HG03280 (cell line): ENCODE results near the gene GRIN2C.

Source experiments
- ATAC-seq: cut with Tn5 transposase; IDR thresholded peaks from one replicate; pipeline ENCODE4 v1.9.1; 2021; ENCODE audit warnings: mild to moderate bottlenecking, moderate library complexity; ENCODE audit not compliant: unreplicated experiment

Gene GRIN2C

DNA sequence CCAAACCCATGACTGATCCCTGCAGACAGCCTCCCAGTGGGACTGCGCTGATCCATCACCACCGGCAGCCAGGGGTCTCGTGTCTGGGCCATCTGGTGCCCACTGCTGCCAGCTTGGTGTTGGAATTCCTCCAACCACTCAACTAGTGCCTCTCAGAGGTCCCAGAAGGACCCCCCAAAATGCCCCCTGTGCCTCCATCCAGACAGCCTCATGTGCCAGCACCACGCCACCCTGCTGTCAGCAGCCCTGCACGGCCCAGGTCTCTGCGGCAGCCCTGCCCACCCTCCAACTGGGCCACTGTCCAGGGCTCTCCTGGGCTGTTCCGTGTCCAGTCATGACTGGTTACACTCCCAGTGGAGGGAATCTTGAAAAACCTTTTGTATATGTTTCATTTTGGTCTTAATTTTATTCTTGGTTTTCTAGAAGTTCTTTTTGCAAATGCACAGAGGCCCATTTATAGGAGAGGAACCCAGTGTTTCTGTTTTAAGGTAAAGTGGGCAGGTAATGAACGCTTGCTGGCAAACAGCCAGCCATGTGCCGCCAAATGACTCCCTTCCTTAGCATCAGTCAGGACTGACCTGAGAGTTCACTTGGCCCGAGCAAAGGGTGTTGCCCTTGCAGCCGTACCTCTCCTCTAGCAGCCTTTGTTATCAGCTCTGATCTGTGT is 34.6 kb downstream of the GRIN2C start:
- ATAC-seq, result no peak

GRCh38 chr17:74822939-74823367 is 36.7 kb downstream of the GRIN2C start:
- ATAC-seq, result no peak

- ATAC-seq, result no peak
Observed at GRCh38 chr17:74822335-74822938, 37.2 kb downstream of the GRIN2C start.

DNA sequence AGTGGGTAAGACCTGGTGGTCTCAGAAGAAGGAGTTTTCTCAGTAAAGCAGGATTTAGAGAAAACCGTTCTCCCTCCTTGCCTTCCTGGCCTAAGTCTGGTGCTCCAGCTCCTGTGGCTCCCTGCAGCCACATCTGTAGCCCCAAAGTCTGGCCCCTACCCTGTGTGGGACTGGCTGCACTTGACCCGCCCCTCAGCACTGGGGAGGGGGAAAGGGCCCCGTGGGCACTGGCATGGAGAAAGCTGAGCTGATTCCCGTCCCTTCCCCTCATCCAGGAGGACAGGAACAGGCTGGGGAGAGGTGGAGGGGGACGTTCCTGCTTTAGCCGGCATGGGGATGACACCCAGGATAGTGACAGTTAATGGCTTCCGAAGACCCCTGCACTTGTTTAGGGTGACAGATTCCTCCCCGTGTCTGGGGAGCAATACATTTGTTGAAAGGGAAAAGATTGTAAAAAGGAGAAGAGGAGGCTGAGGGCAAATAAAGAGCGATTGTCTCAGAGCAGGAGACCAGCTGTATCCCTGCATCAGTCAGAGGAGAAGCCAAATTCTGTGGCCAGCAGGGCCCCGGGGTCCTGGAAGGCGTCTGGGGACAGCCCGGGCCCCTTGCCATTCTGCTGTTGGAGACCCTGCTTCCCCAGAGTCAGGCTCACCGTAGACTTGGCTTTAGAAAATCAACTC is 37.9 kb downstream of the GRIN2C start:
- ATAC-seq, result no peak

DNA sequence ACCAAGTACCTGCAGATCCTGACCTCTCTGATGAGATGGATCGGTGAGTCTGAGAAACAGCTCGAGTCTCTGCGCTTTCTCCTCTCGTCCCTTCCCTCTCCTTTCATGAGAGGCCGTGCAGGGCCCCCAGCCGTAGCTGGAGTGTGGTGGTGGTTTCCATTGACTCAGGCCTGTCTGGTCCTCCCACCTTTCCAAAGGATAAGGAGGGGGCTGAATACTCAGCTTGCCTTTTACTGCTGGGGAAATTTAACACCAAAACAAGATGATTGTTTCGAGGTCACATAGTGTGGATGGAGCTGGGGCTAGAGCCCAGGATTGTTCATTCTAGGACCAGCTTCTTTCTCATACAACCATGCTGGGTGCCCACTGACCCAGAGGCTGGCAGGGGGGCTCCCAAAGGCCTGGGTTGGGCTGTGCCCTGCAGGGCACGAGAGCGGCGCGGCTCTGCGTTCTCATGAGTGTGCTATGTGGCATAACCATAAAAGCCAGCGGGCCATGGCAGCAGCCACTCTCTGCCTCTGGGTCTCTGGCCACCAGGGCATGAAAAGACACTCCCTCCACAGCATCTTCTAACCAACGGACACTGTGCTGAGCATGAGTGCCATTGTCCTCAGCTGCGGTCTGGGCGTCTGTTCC is 39.8 kb downstream of the GRIN2C start:
- ATAC-seq, result no peak

DNA sequence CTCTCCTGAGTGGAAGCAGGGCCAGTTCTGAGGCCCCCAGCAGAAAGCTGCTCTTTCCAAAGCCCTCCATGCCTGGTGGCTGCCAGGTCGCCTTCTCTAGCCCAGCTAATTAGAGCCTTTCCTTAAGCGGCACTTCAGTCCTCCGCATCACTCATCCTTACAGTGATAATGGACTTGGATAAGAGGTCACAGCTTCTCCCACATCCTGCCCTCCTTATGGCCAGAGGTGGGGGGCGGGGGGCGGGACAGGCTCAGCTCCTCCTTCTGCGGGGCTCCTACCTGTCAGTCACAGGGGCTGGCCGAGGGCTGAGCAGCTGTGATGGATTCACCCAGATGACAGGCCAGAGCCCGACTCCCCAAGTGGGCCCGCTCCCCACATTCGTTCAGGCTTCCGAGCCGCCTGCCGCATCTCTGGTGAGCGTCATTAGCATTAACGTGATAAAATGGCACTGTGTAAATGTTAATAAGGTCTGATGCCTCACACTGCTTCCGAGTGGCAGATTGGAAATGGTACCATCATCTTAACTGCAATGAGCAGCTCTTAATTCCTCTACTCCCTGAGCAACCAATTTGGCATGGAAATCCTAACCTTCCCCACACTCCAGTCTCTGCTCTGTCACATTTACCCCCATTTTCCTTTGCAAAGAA is 41.3 kb downstream of the GRIN2C start:
- ATAC-seq, result no peak

GRCh38 chr17:74816905-74817620 is 42.6 kb downstream of the GRIN2C start:
- ATAC-seq, result no peak

DNA sequence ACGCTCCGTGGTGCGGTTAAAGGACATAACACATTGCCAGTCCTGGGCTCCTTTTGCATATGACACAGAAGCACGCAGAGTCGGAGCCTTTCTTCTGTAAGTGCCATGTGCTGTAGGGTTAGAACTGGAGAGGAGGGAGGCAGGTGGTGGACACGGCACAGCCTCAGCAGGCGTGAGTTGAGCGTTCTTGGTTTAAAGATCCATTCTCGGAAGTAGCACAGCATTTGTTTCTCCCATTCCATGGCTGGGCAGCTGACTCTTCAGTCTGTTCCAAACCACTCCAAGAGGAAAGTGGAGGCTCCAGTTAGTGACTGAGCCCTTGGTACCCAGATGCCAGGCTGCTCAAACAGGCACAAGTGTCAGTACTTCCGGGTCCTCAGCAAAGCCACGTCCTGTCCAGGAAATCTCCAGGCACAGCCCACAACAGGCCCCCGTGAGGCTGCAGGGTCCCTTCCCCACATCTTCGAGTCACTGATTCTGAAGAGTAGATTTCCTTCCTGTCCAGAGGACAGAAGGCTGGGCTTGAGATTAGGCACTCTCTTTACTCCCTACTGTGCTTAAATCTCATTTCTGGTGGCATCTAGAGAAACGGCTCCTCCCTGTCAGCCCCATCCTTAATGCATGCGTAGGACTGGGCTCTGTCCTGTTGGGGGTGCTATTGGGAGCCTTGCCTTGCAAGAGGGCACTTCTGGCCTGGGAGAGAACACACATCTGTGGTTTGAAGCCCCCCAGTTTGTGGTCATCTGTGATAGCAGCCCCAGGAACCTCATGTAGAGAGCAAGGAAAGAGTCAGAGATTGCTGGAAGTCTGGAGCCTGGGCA is 43.9 kb downstream of the GRIN2C start:
- ATAC-seq, result no peak

DNA sequence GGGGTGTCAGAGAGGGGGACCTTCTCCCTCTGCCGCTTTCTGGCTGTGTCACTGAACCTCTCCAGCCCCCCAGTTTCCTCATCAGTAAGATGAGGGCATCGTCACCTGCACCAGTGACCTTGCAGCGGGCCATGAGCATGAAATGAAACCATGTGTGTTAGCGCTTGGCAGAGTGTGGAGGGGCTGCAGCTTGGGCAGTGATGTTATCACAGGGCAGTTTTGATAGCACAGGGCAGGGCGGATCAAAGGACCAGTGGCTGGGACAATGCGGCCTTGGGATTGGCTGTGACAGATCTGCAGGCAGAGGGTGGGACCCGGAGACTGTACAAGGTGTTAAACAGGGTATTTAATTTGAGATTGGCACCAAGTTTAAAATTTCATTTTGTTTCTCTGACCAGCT is 44.6 kb downstream of the GRIN2C start:
- no peak for ATAC-seq

DNA sequence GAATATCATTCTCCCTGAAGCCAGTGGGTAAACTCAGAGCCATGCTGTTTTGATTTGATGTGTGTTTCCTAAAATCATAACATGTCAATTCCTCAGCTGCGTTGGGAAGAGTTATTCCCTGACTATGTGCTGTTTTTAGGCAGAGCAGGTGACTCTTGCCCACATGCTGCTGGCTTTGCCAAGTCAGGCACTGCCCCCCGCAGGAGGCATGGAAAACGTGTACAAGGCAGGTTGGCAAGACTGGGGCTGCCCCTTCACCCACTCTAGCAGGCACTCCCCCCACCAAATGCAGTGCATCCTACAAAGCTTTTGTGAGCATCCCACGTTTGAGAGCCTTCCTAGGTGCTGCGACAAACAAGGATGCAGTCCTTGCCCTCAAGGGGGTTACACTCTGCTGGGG is 45.2 kb downstream of the GRIN2C start:
- no peak for ATAC-seq

DNA sequence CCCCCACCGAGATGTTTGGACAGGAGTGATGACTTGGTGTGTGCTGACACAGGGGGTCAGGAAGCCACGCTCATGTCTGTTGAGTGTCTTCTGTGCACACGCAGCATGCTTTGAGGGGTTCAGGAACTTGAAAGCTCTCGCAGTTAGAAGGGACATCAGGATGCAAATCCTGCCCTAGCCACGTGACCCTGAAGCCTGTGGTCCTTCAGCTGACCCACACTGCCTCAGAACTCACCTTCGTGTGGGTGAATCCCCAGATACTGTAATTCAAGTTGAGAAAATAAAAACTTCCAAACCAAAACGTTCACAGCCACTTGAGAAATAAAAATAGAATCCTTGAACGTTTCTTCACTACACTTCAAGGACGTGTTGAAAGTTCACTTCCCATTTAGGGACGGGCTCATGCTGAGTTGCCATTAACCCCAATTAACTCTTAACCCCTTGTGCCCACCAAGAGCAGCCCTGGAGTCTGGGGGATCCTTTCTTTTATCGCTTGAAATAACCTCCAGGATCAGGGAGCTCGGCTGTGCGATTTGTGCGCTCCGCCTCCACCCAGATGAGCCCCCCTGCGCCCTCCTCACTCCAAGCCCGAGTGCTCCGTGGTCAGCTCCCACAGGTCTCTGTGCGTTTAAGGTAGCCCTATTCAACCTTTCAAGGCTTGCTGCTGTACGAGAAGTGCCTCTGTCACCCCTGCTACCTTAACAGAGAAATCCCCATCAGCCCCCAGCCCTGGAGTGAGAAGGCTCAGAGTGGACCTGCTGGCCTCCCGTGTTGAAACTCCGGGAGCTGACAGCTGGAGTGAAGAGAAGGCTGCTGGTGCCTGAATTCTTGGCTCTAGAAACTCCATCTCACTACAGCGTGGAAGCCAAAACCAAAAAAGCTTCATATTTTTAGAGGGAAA is 47.3 kb downstream of the GRIN2C start:
- no peak for ATAC-seq

DNA sequence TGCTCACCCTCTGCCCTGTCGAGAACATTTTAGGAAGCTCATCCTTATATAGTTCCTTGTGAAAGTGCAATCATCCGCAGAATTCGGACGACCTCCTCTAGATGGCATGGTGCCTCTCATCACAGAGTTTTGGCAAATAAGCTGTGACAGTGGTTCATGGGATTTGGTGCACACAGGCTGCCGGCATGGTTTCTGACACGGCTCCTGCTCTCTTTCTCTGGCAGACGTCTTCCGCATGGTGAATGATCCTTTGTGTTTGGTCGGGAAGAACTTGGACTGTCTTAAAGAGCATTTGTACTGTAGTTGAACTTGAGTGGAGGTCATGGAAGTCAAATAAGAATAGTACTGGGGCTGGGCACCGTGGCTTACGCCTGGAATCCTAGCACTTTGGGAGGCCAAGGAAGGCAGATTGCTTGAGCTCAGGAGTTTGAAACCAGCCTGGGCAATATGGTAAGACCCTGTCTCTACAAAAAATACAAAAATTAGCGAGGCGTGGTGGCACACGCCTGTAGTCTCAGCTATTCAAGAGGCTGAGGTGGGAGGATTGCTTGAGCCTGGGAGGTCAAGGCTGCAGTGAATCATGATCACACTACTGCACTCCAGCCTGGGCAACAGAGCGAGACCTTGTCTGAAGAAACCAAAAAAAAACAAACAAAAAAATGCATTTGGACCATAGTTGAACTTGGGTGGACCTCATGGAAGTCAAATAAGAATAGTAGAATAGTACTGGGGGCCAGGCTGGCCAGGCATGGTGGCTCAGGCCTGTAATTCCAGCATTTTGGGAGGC is 48.8 kb downstream of the GRIN2C start:
- ATAC-seq, result no peak

DNA sequence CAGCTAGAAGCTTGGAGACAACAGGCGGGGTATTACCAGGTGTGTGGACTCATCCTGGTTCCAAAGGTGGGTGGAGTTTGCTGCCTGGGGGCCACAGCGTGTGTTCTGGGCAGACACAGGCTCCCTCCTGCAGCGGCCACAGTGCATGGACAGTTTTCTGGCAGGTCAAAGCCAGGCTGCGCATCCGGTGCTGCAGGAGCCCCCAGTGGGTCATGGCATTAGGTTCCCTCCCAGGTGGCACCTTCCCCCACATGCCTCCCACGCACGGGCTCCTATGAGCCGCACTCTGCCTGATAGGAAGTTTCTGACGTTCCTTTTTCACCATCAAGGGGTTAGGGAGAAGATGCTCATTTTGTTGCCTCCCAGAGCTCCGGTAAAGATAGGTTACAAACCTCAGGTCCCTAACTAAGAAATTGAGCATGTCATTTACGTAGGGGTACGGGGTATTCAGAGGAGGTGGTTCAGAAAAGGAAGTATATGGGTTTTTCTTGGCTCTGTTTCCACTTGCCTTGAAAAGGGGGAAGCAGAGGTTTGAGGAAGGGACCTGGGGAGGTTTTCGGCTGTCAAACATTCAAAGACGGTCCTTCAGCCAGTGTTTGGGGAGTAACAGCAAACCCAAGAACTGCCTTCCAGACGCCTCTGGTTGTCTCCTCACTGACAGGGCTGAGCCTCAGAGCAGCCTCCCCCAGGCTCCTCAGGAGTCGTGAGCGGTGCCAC is 50.8 kb downstream of the GRIN2C start:
- no peak for ATAC-seq

- no peak for ATAC-seq
Observed at GRCh38 chr17:74807925-74808324, 51.8 kb downstream of the GRIN2C start.

DNA sequence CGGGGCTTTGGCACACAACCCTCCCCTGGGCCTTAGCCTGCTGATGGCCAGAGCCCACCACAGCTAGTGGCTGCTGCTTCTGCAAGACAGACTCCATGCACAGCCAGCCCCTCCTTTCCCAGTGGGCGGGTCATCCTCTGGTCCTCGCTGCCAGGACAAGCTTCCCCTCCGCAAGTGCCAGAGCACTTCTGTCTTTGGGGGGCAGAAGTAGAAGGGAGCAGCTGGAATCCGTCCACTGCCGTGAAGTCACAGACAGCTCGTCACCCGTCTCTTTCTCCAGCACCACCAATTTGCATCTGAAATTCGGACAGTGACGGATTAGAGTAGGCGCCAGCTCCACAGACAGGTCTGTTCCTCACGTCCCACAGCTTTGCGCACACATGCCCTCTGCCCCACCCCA is 52.2 kb downstream of the GRIN2C start:
- no peak for ATAC-seq

GRCh38 chr17:74806334-74806733 is 53.4 kb downstream of the GRIN2C start:
- no peak for ATAC-seq

GRCh38 chr17:74805591-74805991 is 54.1 kb downstream of the GRIN2C start:
- ATAC-seq, result no peak
